ENCODE results near the gene OR2V2.

Gene OR2V2

DNA sequence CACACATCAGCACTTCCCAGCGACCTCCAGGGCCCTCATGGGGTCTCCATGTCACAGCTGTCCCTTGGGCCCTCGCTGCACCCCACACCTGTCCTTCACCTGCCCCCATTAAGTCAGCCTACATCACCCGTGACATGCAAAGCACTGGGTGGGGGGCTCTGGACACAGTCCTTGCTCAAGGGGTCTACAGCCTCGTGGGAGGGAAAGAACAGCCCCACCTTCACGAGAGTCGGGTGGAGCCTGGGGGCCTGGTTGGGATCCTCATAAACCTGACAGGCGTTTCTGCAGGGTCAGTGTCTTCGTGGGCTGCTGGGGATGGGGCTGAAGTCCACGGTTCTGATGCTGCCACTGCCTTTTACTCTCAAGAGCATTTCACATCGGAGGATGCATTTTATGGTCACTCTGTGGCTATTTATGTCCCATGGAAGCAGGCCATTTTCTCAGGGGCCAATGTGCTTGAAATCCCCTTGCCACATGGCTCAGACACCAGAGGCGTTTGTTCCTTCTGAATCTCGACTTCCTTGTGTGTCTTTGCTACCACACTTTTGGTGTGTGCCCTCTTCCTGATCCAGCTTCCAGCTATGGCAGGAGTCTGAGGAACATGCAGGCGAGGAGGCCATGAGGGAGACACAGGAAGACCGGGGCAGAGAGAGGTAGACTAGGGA, 16.4 kb upstream of the OR2V2 start, which contains the start of gene OR2V1:
Gene OR2V1, minus strand, starts transcription at position 338 of the 665 bp plus-strand sequence. CDS start 5,865 bp downstream, outside the sequence.
- Histone ChIP-seq H3K27ac (no peak within 1 kb of the TSS), H3K4me3 (no peak within 1 kb of the TSS)
- TF ChIP-seq, protein P1, sequence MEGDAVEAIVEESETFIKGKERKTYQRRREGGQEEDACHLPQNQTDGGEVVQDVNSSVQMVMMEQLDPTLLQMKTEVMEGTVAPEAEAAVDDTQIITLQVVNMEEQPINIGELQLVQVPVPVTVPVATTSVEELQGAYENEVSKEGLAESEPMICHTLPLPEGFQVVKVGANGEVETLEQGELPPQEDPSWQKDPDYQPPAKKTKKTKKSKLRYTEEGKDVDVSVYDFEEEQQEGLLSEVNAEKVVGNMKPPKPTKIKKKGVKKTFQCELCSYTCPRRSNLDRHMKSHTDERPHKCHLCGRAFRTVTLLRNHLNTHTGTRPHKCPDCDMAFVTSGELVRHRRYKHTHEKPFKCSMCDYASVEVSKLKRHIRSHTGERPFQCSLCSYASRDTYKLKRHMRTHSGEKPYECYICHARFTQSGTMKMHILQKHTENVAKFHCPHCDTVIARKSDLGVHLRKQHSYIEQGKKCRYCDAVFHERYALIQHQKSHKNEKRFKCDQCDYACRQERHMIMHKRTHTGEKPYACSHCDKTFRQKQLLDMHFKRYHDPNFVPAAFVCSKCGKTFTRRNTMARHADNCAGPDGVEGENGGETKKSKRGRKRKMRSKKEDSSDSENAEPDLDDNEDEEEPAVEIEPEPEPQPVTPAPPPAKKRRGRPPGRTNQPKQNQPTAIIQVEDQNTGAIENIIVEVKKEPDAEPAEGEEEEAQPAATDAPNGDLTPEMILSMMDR (IDR thresholded peaks at IDR 0.05) = no peak
- peak; percentile 47 for DNase-seq (ENCODE audit: low spot score)

DNA sequence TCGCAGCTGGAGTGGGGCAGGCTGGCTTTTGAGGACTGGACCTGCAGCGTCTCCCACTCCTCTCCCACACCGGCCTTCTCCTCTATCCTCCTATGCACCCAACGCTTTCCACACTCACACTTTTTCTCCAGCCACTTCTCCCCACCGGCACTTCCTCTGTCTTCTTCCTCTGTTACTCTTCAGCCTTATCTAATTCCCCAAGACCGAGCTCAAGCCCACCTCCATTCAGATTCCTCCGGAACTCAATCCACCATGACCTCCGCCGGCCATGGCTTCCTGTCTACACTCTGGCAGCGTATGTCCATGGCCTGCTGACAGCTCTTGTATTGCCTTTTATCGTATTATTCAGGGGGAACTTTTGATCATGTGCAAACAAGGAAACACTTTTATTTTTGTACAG, 15.9 kb upstream of the OR2V2 start:
- H3K27ac ChIP-seq = no peak overlapping the region
- no peak overlapping the region for H3K4me3 ChIP-seq
- peak; percentile 19 for DNase-seq (ENCODE audit: low spot score)
- TF ChIP-seq, protein P1 (IDR thresholded peaks at IDR 0.05) = no peak

DNA sequence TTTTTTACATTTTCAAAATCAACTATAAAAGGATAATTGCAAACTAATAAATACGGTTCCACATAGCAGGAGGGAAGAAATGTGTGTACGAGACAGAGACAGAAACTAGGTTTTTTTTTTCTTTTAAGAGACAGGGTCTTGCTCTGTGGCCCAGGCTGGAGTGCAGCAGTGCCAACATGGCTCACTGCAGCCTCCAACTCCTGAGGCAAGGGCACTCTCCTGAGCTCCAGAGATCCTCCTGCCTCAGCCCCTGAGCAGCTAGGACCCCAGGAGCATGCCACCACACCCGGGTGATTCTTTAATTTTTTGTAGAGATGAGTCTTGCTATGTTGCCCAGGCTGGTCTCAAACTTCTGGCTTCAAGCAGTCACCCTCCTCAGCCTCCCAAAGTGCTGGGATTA, 14.3 kb upstream of the OR2V2 start:
- no peak for DNase-seq (ENCODE audit: low spot score)
- Histone ChIP-seq H3K4me3 (no peak overlapping the region), H3K27ac (no peak overlapping the region)
- TF ChIP-seq, protein P1 (IDR thresholded peaks at IDR 0.05) = no peak

DNA sequence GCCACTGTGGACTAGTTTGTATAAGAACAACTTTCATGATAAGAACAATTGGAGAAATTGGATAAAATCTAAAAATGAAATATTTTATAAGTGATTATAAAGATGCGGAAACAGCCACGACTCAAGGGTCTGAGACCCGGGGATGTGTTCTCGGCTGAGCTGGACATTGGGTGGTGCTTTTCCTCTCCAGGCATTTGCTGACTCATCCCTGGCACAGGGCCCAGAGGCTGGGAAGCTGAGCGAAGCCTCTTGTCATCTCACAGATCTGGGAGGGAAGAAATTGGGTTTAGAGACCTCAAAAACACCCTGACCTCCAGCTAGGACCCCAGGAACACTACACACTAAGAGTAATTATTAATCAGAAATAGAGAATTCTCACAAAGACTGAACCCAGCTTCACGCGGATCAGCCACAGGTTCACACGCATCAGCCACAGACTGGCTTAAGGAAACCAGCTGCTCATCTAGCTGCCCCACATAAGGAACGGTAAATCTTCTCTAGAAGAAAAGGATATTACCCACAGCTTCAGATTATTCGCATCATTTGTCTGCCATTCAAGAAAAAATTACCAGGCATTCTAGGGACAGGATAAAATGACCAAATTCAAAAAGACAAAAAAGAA, 13.7 kb upstream of the OR2V2 start:
- no peak overlapping the region for H3K27ac ChIP-seq
- TF ChIP-seq, protein P1 (IDR thresholded peaks at IDR 0.05) = no peak
- no peak overlapping the region for H3K4me3 ChIP-seq
- no peak for DNase-seq (ENCODE audit: low spot score)

DNA sequence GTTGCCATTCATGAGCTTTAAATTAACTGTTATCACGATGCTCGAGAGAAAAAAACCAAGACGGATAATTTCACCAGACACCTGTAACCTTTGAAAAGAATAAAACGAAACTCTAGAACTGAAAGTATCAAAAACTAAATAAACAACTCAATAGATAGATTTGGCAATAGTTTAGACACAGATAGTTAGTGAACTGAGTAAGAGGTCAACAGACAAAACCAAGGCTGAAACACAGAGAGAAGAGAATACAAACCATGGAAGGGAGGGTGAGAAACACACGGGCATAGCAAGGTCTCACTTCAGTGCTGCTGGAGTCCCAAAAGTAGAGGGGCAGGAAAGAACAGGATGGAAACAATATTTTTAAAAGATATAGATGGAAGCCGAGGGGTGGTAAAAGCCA, 13.1 kb upstream of the OR2V2 start:
- Histone ChIP-seq H3K4me3 (no peak overlapping the region), H3K27ac (no peak overlapping the region)
- TF ChIP-seq, protein P1 (IDR thresholded peaks at IDR 0.05) = no peak
- no peak for DNase-seq (ENCODE audit: low spot score)

DNA sequence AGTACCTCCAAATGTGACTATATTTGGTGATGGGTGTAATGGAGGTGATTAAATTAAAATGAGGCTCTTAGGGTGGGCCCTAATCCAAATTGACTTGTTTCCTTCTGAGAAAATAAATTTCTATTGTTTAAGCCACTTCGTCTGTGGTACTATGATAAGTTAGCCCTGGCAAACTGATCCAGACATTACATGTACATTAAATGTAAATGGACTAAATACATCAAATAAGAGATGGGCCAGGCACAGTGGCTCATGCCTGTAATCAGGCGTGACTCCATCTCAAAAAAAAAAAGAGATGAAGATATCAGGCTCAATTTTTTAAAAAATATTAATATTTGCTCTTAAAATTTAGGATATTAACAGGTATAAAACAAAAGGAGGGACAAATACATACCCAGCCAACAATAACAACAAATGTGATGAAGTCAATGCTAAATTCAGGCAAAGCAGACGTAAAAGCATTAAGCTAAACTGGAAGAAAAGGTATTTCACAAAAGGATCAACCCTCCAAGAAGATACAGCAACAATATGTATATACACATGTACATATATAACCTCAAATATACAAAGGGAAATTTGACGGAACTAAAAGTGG, 10.9 kb upstream of the OR2V2 start:
- TF ChIP-seq, protein P1 (IDR thresholded peaks at IDR 0.05) = no peak
- no peak overlapping the region for H3K4me3 ChIP-seq
- H3K27ac ChIP-seq = no peak overlapping the region
- DNase-seq (ENCODE audit: low spot score) = no peak
